Ishikawa (cell line): Measurements from ENCODE around the gene HPS4.

Experiments used
- CEBPB ChIP-seq: IDR thresholded peaks from 2 replicates; pipeline ENCODE4 v1.6.1; 2012
- CREB1 ChIP-seq: IDR thresholded peaks from 2 replicates; pipeline ENCODE4 v1.6.1; 2012; ENCODE audit warnings: low read depth
- EGR1 ChIP-seq: IDR thresholded peaks from 2 replicates; pipeline ENCODE4 v1.6.1; 2012
- EP300 ChIP-seq: IDR thresholded peaks from 2 replicates; pipeline ENCODE4 v1.6.1; 2012; ENCODE audit warnings: borderline replicate concordance
- FOXM1 ChIP-seq: IDR thresholded peaks from 2 replicates; pipeline ENCODE4 v1.6.1; 2012; ENCODE audit warnings: low read depth, borderline replicate concordance
- NFIC ChIP-seq: IDR thresholded peaks from 2 replicates; pipeline ENCODE4 v1.6.1; 2012
- RAD21 ChIP-seq: IDR thresholded peaks from 2 replicates; pipeline ENCODE4 v1.6.1; 2012; ENCODE audit warnings: low read depth
- REST ChIP-seq: IDR thresholded peaks from 2 replicates; pipeline ENCODE4 v1.6.1; 2012; ENCODE audit warnings: low read depth, mild to moderate bottlenecking
- TAF1 ChIP-seq: IDR thresholded peaks from 2 replicates; pipeline ENCODE4 v1.6.1; 2012; ENCODE audit warnings: low read depth, mild to moderate bottlenecking
- TEAD4 ChIP-seq: IDR thresholded peaks from 2 replicates; pipeline ENCODE4 v1.6.1; 2012
- YY1 ChIP-seq: IDR thresholded peaks from 2 replicates; pipeline ENCODE4 v1.6.1; 2012; ENCODE audit warnings: low read depth
- ZBTB7A ChIP-seq: IDR thresholded peaks from 2 replicates; pipeline ENCODE4 v1.6.1; 2012; ENCODE audit warnings: low read depth

GRCh38 chr22:26460202-26460601 is 23.4 kb downstream of the HPS4 start:
- no peak for TF ChIP-seq REST
- no peak for TF ChIP-seq CEBPB
- no peak for TF ChIP-seq RAD21
- no peak for TF ChIP-seq NFIC
- TF ChIP-seq TAF1, result no peak
- no peak for TF ChIP-seq EGR1
- TF ChIP-seq TEAD4, result no peak
- TF ChIP-seq EP300, result no peak
- TF ChIP-seq ZBTB7A, result no peak
- no peak for TF ChIP-seq CREB1
- no peak for TF ChIP-seq FOXM1
- TF ChIP-seq YY1, result no peak
